ENCODE measurements around the gene SEC11A. TPM values are rescaled to one million over a fixed set of nuclear protein-coding genes. Genes with fewer than 3 reads are reported as not detected.

The SEC11A gene
- 10 to 100 TPM; 67.3 to 74.6 TPM for polyA plus RNA-seq

- Histone ChIP-seq H3K4me1 (ENCODE audit: control insufficient read depth in 2 of 2, insufficient read depth in 2 of 2, low read length in 1 of 2) (peaks cover 0 to 5% of the 10 kb centered on the region in 2 donors), H3K9me3 (ENCODE audit: control insufficient read depth in 2 of 2, insufficient read depth in 1 of 2, low read depth in 1 of 2, low read length in 1 of 2) (no peaks in the 10 kb centered on the region), H3K4me3 (ENCODE audit: low read depth in 1 of 2, low read length in 2 of 2) (peak within 1 kb of the TSS; percentile 70 to 80), H3K36me3 (ENCODE audit: control insufficient read depth in 2 of 2, insufficient read depth in 2 of 2, low read length in 1 of 2) (no peaks in the 10 kb centered on the region), H3K27me3 (ENCODE audit: control insufficient read depth in 1 of 2, insufficient read depth in 2 of 2, low read length in 2 of 2) (no peaks in the 10 kb centered on the region), H3K27ac (ENCODE audit: low read depth in 2 of 2, low read length in 1 of 2) (peak within 1 kb of the TSS; percentile 90 to 96)
- WGBS, 2 donors, result 0 to 1% methylated on average over 54 to 57 of the region's 57 CpGs
Measured at GRCh38 chr15:84716036-84716732, at the start of gene SEC11A. Gene SEC11A, minus strand, starts transcription at chr15:84716139. Its CDS starts 64 bp downstream, at chr15:84716075.

GRCh38 chr15:84765675-84766074, 49.7 kb upstream of the SEC11A start:
- Histone ChIP-seq H3K27me3 (ENCODE audit: control insufficient read depth in 1 of 2, insufficient read depth in 2 of 2, low read length in 2 of 2) (no peaks in the 10 kb centered on the region), H3K9me3 (ENCODE audit: control insufficient read depth in 2 of 2, insufficient read depth in 1 of 2, low read depth in 1 of 2, low read length in 1 of 2) (no peaks in the 10 kb centered on the region), H3K36me3 (ENCODE audit: control insufficient read depth in 2 of 2, insufficient read depth in 2 of 2, low read length in 1 of 2) (peaks cover 0 to 11% of the 10 kb centered on the region in 2 donors), H3K4me3 (ENCODE audit: low read depth in 1 of 2, low read length in 2 of 2) (no peak overlapping the region), H3K4me1 (ENCODE audit: control insufficient read depth in 2 of 2, insufficient read depth in 2 of 2, low read length in 1 of 2) (peaks cover 0 to 8% of the 10 kb centered on the region in 2 donors), H3K27ac (ENCODE audit: low read depth in 2 of 2, low read length in 1 of 2) (no peak overlapping the region)
- WGBS, 2 donors, result 85 to 91% methylated on average over 4 of the region's 4 CpGs

- Histone ChIP-seq H3K4me3 (ENCODE audit: low read depth in 1 of 2, low read length in 2 of 2) (no peak overlapping the region), H3K9me3 (ENCODE audit: control insufficient read depth in 2 of 2, insufficient read depth in 1 of 2, low read depth in 1 of 2, low read length in 1 of 2) (no peaks in the 10 kb centered on the region), H3K36me3 (ENCODE audit: control insufficient read depth in 2 of 2, insufficient read depth in 2 of 2, low read length in 1 of 2) (peaks cover 0 to 11% of the 10 kb centered on the region in 2 donors), H3K4me1 (ENCODE audit: control insufficient read depth in 2 of 2, insufficient read depth in 2 of 2, low read length in 1 of 2) (peaks cover 0 to 11% of the 10 kb centered on the region in 2 donors), H3K27me3 (ENCODE audit: control insufficient read depth in 1 of 2, insufficient read depth in 2 of 2, low read length in 2 of 2) (no peaks in the 10 kb centered on the region), H3K27ac (ENCODE audit: low read depth in 2 of 2, low read length in 1 of 2) (no peak overlapping the region)
- WGBS, 2 donors, result 87 to 100% methylated on average over 1 of the region's 1 CpG
Measured at GRCh38 chr15:84764989-84765388, 49.0 kb upstream of the SEC11A start.

- Histone ChIP-seq H3K9me3 (ENCODE audit: control insufficient read depth in 2 of 2, insufficient read depth in 1 of 2, low read depth in 1 of 2, low read length in 1 of 2) (no peaks in the 10 kb centered on the region), H3K4me3 (ENCODE audit: low read depth in 1 of 2, low read length in 2 of 2) (no peak overlapping the region), H3K27ac (ENCODE audit: low read depth in 2 of 2, low read length in 1 of 2) (no peak overlapping the region), H3K4me1 (ENCODE audit: control insufficient read depth in 2 of 2, insufficient read depth in 2 of 2, low read length in 1 of 2) (peaks cover under 1 to 11% of the 10 kb centered on the region in 2 donors), H3K27me3 (ENCODE audit: control insufficient read depth in 1 of 2, insufficient read depth in 2 of 2, low read length in 2 of 2) (no peaks in the 10 kb centered on the region), H3K36me3 (ENCODE audit: control insufficient read depth in 2 of 2, insufficient read depth in 2 of 2, low read length in 1 of 2) (peaks cover 0 to 11% of the 10 kb centered on the region in 2 donors)
- WGBS, 2 donors, result 80 to 84% methylated on average over 3 of the region's 3 CpGs
Measured at GRCh38 chr15:84764585-84764984, 48.6 kb upstream of the SEC11A start.

- H3K4me3 ChIP-seq (ENCODE audit: low read depth in 1 of 2, low read length in 2 of 2), result no peak overlapping the region
- H3K9me3 ChIP-seq (ENCODE audit: control insufficient read depth in 2 of 2, insufficient read depth in 1 of 2, low read depth in 1 of 2, low read length in 1 of 2), result no peaks in the 10 kb centered on the region
- H3K36me3 ChIP-seq (ENCODE audit: control insufficient read depth in 2 of 2, insufficient read depth in 2 of 2, low read length in 1 of 2), result peaks cover 0 to 8% of the 10 kb centered on the region in 2 donors
- no peak overlapping the region for H3K27ac ChIP-seq (ENCODE audit: low read depth in 2 of 2, low read length in 1 of 2)
- H3K27me3 ChIP-seq (ENCODE audit: control insufficient read depth in 1 of 2, insufficient read depth in 2 of 2, low read length in 2 of 2), result no peaks in the 10 kb centered on the region
- 87 to 91% methylated on average over 3 of the region's 3 CpGs for WGBS, 2 donors
- peaks cover 2 to 9% of the 10 kb centered on the region in 2 donors for H3K4me1 ChIP-seq (ENCODE audit: control insufficient read depth in 2 of 2, insufficient read depth in 2 of 2, low read length in 1 of 2)
Measured at GRCh38 chr15:84762840-84763572, 47.1 kb upstream of the SEC11A start.

GRCh38 chr15:84761607-84762131, 45.7 kb upstream of the SEC11A start:
- Histone ChIP-seq H3K36me3 (ENCODE audit: control insufficient read depth in 2 of 2, insufficient read depth in 2 of 2, low read length in 1 of 2) (peaks cover 0 to 6% of the 10 kb centered on the region in 2 donors), H3K4me3 (ENCODE audit: low read depth in 1 of 2, low read length in 2 of 2) (no peak overlapping the region), H3K4me1 (ENCODE audit: control insufficient read depth in 2 of 2, insufficient read depth in 2 of 2, low read length in 1 of 2) (peaks cover 2 to 9% of the 10 kb centered on the region in 2 donors), H3K27me3 (ENCODE audit: control insufficient read depth in 1 of 2, insufficient read depth in 2 of 2, low read length in 2 of 2) (no peaks in the 10 kb centered on the region), H3K27ac (ENCODE audit: low read depth in 2 of 2, low read length in 1 of 2) (no peak overlapping the region), H3K9me3 (ENCODE audit: control insufficient read depth in 2 of 2, insufficient read depth in 1 of 2, low read depth in 1 of 2, low read length in 1 of 2) (no peaks in the 10 kb centered on the region)
- WGBS, 2 donors, result 37% methylated on average over 4 of the region's 4 CpGs

GRCh38 chr15:84760219-84760618, 44.3 kb upstream of the SEC11A start:
- Histone ChIP-seq H3K4me3 (ENCODE audit: low read depth in 1 of 2, low read length in 2 of 2) (no peak overlapping the region), H3K4me1 (ENCODE audit: control insufficient read depth in 2 of 2, insufficient read depth in 2 of 2, low read length in 1 of 2) (peaks cover 2 to 9% of the 10 kb centered on the region in 2 donors), H3K27me3 (ENCODE audit: control insufficient read depth in 1 of 2, insufficient read depth in 2 of 2, low read length in 2 of 2) (no peaks in the 10 kb centered on the region), H3K36me3 (ENCODE audit: control insufficient read depth in 2 of 2, insufficient read depth in 2 of 2, low read length in 1 of 2) (no peaks in the 10 kb centered on the region), H3K9me3 (ENCODE audit: control insufficient read depth in 2 of 2, insufficient read depth in 1 of 2, low read depth in 1 of 2, low read length in 1 of 2) (no peaks in the 10 kb centered on the region), H3K27ac (ENCODE audit: low read depth in 2 of 2, low read length in 1 of 2) (no peak overlapping the region)
- WGBS, 2 donors, result 94 to 97% methylated on average over 1 of the region's 1 CpG

GRCh38 chr15:84759018-84759417, 43.1 kb upstream of the SEC11A start:
- Histone ChIP-seq H3K27me3 (ENCODE audit: control insufficient read depth in 1 of 2, insufficient read depth in 2 of 2, low read length in 2 of 2) (no peaks in the 10 kb centered on the region), H3K36me3 (ENCODE audit: control insufficient read depth in 2 of 2, insufficient read depth in 2 of 2, low read length in 1 of 2) (no peaks in the 10 kb centered on the region), H3K4me3 (ENCODE audit: low read depth in 1 of 2, low read length in 2 of 2) (no peak overlapping the region), H3K27ac (ENCODE audit: low read depth in 2 of 2, low read length in 1 of 2) (no peak overlapping the region), H3K9me3 (ENCODE audit: control insufficient read depth in 2 of 2, insufficient read depth in 1 of 2, low read depth in 1 of 2, low read length in 1 of 2) (no peaks in the 10 kb centered on the region), H3K4me1 (ENCODE audit: control insufficient read depth in 2 of 2, insufficient read depth in 2 of 2, low read length in 1 of 2) (peaks cover 2 to 9% of the 10 kb centered on the region in 2 donors)
- 79 to 94% methylated on average over 1 of the region's 1 CpG for WGBS, 2 donors

- no peak overlapping the region for H3K4me3 ChIP-seq (ENCODE audit: low read depth in 1 of 2, low read length in 2 of 2)
- peaks cover 2 to 4% of the 10 kb centered on the region in 2 donors for H3K4me1 ChIP-seq (ENCODE audit: control insufficient read depth in 2 of 2, insufficient read depth in 2 of 2, low read length in 1 of 2)
- no peaks in the 10 kb centered on the region for H3K36me3 ChIP-seq (ENCODE audit: control insufficient read depth in 2 of 2, insufficient read depth in 2 of 2, low read length in 1 of 2)
- H3K27me3 ChIP-seq (ENCODE audit: control insufficient read depth in 1 of 2, insufficient read depth in 2 of 2, low read length in 2 of 2), result no peaks in the 10 kb centered on the region
- H3K27ac ChIP-seq (ENCODE audit: low read depth in 2 of 2, low read length in 1 of 2), result no peak overlapping the region
- H3K9me3 ChIP-seq (ENCODE audit: control insufficient read depth in 2 of 2, insufficient read depth in 1 of 2, low read depth in 1 of 2, low read length in 1 of 2), result no peaks in the 10 kb centered on the region
- 90 to 97% methylated on average over 1 of the region's 1 CpG for WGBS, 2 donors
Measured at GRCh38 chr15:84755736-84756527, 40.0 kb upstream of the SEC11A start.

Measured in esophagus (tissue), 2 donors.